ENCODE measurements around the gene ADRA2B.

ADRA2B gene

GRCh38 chr2:96124406-96125265 is 8.3 kb upstream of the ADRA2B start:
- TF ChIP-seq CTCF (IDR thresholded peaks at IDR 0.05; ENCODE audit: low read length, missing control alignments): no peak
- DNase-seq (ENCODE audit: low read depth): no peak
- no peak overlapping the region for H3K4me3 ChIP-seq (replicated peaks; ENCODE audit: low read depth, low read length)

- no peak for DNase-seq (ENCODE audit: low read depth)
- TF ChIP-seq CTCF (IDR thresholded peaks at IDR 0.05; ENCODE audit: low read length, missing control alignments): no peak
- H3K4me3 ChIP-seq (replicated peaks; ENCODE audit: low read depth, low read length): no peak overlapping the region
Observed at GRCh38 chr2:96123936-96124335, 7.6 kb upstream of the ADRA2B start.

GRCh38 chr2:96123290-96123689 is 6.9 kb upstream of the ADRA2B start:
- no peak overlapping the region for H3K4me3 ChIP-seq (replicated peaks; ENCODE audit: low read depth, low read length)
- no peak for TF ChIP-seq CTCF (IDR thresholded peaks at IDR 0.05; ENCODE audit: low read length, missing control alignments)
- no peak for DNase-seq (ENCODE audit: low read depth)

GRCh38 chr2:96122391-96122790 is 6.0 kb upstream of the ADRA2B start:
- no peak for TF ChIP-seq CTCF (IDR thresholded peaks at IDR 0.05; ENCODE audit: low read length, missing control alignments)
- no peak for DNase-seq (ENCODE audit: low read depth)
- no peak overlapping the region for H3K4me3 ChIP-seq (replicated peaks; ENCODE audit: low read depth, low read length)

GRCh38 chr2:96121414-96121813 is 5.0 kb upstream of the ADRA2B start:
- DNase-seq (ENCODE audit: low read depth): no peak
- no peak for TF ChIP-seq CTCF (IDR thresholded peaks at IDR 0.05; ENCODE audit: low read length, missing control alignments)
- H3K4me3 ChIP-seq (replicated peaks; ENCODE audit: low read depth, low read length): no peak overlapping the region

GRCh38 chr2:96120991-96121390 is 4.6 kb upstream of the ADRA2B start:
- no peak for DNase-seq (ENCODE audit: low read depth)
- no peak overlapping the region for H3K4me3 ChIP-seq (replicated peaks; ENCODE audit: low read depth, low read length)
- TF ChIP-seq CTCF (IDR thresholded peaks at IDR 0.05; ENCODE audit: low read length, missing control alignments): no peak

All from fibroblast of pulmonary artery (primary cell).